Sigmoid colon (tissue), 4 donors: ENCODE measurements around the gene PRKG2.

Experiments used
- POLR2A ChIP-seq, 2 donors: fragments of 450-650 bp; IDR thresholded peaks; one replicate each; pipeline ENCODE4 v1.6.1; 2016; ENCODE audit warnings: antibody characterized with exemption in 2 of 2, mild to moderate bottlenecking in 2 of 2, moderate library complexity in 2 of 2
- POLR2AphosphoS5 ChIP-seq, 4 donors: sonication (generic); formaldehyde crosslinking; IDR thresholded peaks; one replicate each; pipeline ENCODE4 v1.6.1; 2017; ENCODE audit warnings: antibody characterized with exemption in 4 of 4
- TF ChIP-seq, protein P1 (sequence below), 4 experiments: fragments of 450-650 bp in 3 of 4; fragments of 200-600 bp in 1 of 4; IDR thresholded peaks; one replicate each; pipeline ENCODE4 v1.5.1; 2016 to 2019; ENCODE audit warnings: antibody characterized with exemption in 4 of 4, mild to moderate bottlenecking in 3 of 4, moderate library complexity in 2 of 4

DNA sequence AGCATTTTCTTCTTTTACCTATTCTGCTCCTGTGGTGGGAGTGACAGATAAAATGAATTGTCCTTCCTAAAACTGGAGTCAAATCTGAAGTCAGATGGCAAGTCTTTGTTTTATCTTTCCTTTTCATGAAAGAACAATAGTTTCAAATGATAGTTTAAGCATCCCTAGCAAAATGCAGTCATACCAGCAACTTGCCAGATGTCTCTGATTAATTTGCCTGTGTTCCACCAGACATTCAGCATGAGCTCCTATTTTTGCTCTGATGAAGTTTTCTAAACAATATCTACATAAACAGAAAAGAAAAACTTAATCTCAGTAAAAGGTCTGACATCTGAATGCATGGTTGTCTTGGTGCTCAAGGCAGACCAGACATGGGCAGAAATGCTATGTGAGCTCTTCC is 15.2 kb downstream of the PRKG2 start:
- TF ChIP-seq, protein P1, sequence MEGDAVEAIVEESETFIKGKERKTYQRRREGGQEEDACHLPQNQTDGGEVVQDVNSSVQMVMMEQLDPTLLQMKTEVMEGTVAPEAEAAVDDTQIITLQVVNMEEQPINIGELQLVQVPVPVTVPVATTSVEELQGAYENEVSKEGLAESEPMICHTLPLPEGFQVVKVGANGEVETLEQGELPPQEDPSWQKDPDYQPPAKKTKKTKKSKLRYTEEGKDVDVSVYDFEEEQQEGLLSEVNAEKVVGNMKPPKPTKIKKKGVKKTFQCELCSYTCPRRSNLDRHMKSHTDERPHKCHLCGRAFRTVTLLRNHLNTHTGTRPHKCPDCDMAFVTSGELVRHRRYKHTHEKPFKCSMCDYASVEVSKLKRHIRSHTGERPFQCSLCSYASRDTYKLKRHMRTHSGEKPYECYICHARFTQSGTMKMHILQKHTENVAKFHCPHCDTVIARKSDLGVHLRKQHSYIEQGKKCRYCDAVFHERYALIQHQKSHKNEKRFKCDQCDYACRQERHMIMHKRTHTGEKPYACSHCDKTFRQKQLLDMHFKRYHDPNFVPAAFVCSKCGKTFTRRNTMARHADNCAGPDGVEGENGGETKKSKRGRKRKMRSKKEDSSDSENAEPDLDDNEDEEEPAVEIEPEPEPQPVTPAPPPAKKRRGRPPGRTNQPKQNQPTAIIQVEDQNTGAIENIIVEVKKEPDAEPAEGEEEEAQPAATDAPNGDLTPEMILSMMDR (IDR thresholded peaks at IDR 0.05) = no peak
- no peak for TF ChIP-seq POLR2AphosphoS5 (IDR thresholded peaks at IDR 0.05)
- TF ChIP-seq POLR2A (IDR thresholded peaks at IDR 0.05) = no peak
